ENCODE data around the gene SPECC1.
A peak's percentile ranks its signal among the peaks of the same experiment; 100 is the strongest.

The SPECC1 gene

GRCh38 chr17:20273741-20274500, 264.8 kb downstream of the SPECC1 start:
- DNase-seq (ENCODE audit: low read depth): no peak

- no peak for DNase-seq (ENCODE audit: low read depth)
These were observed 266.5 kb downstream of the SPECC1 start for GRCh38 chr17:20275653-20276052.

GRCh38 chr17:20276421-20276820, 267.3 kb downstream of the SPECC1 start:
- no peak for DNase-seq (ENCODE audit: low read depth)

- DNase-seq (ENCODE audit: low read depth): no peak
These were observed 269.6 kb downstream of the SPECC1 start for GRCh38 chr17:20278805-20279204.

GRCh38 chr17:20279631-20280030, 270.5 kb downstream of the SPECC1 start:
- DNase-seq (ENCODE audit: low read depth): no peak

- no peak for DNase-seq (ENCODE audit: low read depth)
These were observed 270.9 kb downstream of the SPECC1 start for GRCh38 chr17:20280051-20280450.

GRCh38 chr17:20280851-20281250, 271.7 kb downstream of the SPECC1 start:
- no peak for DNase-seq (ENCODE audit: low read depth)

GRCh38 chr17:20281860-20282259, 272.7 kb downstream of the SPECC1 start:
- no peak for DNase-seq (ENCODE audit: low read depth)

GRCh38 chr17:20282526-20283308, 273.6 kb downstream of the SPECC1 start:
- DNase-seq (ENCODE audit: low read depth): no peak

- DNase-seq (ENCODE audit: low read depth): peak; percentile 19
These were observed 274.9 kb downstream of the SPECC1 start for GRCh38 chr17:20284022-20284421.

GRCh38 chr17:20284570-20285295, 275.6 kb downstream of the SPECC1 start:
- no peak for DNase-seq (ENCODE audit: low read depth)

- no peak for DNase-seq (ENCODE audit: low read depth)
These were observed 280.8 kb downstream of the SPECC1 start for GRCh38 chr17:20289984-20290383.

- no peak for DNase-seq (ENCODE audit: low read depth)
These were observed 282.7 kb downstream of the SPECC1 start for GRCh38 chr17:20291853-20292252.

- DNase-seq (ENCODE audit: low read depth): no peak
These were observed 284.3 kb downstream of the SPECC1 start for GRCh38 chr17:20293501-20293900.

- DNase-seq (ENCODE audit: low read depth): no peak
These were observed 285.0 kb downstream of the SPECC1 start for GRCh38 chr17:20294120-20294519.

- DNase-seq (ENCODE audit: low read depth): no peak
These were observed 289.9 kb downstream of the SPECC1 start for GRCh38 chr17:20299013-20299412.

GRCh38 chr17:20300436-20300934, 291.3 kb downstream of the SPECC1 start:
- DNase-seq (ENCODE audit: low read depth): peak; percentile 42

GRCh38 chr17:20302246-20302917, 293.2 kb downstream of the SPECC1 start:
- no peak for DNase-seq (ENCODE audit: low read depth)

GRCh38 chr17:20304961-20305360, 295.8 kb downstream of the SPECC1 start:
- DNase-seq (ENCODE audit: low read depth): no peak

- DNase-seq (ENCODE audit: low read depth): no peak
These were observed 297.8 kb downstream of the SPECC1 start for GRCh38 chr17:20306924-20307323.

- no peak for DNase-seq (ENCODE audit: low read depth)
These were observed 298.3 kb downstream of the SPECC1 start for GRCh38 chr17:20307326-20307910.

- no peak for DNase-seq (ENCODE audit: low read depth)
These were observed 301.3 kb downstream of the SPECC1 start for GRCh38 chr17:20310481-20310880.
